Measurements from ENCODE around the gene SPAM1. TPM values are rescaled to one million over a fixed set of nuclear protein-coding genes. Genes with fewer than 3 reads are reported as not detected.

SPAM1 gene
- total RNA-seq, 1 donor from 2014 or later, result not detected

DNA sequence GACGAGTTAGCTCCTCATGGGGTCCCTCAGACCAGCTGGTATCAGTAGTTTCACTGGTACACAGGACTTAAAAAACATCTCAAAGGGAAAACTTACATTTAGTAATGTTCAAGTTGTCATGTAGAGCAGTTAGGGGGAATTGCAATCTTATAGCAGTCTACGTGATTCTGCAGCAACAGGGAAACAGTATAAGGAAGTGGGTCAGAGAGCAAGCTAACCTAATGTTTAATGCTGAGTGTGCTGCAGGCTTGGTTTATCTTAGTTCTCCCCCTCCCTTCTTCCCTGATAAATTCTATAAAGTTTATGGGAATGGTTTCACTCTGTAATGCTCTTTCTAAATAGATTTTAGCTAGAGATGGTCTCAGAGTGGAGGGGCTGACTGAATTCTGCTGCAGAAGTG is 11.3 kb downstream of the SPAM1 start:
- no peak for TF ChIP-seq CTCF (IDR thresholded peaks at IDR 0.05; ENCODE audit: insufficient read depth, low read length, poor library complexity, severe bottlenecking)
- no peaks in the 10 kb centered on the region for H3K27me3 ChIP-seq (ENCODE audit: control insufficient read depth, insufficient read depth, low read length)
- H3K36me3 ChIP-seq (ENCODE audit: control insufficient read depth, insufficient read depth, low read length), result no peaks in the 10 kb centered on the region
- no peak overlapping the region for H3K4me3 ChIP-seq (ENCODE audit: low read depth, low read length)
- DNase-seq (ENCODE audit: low read depth), result no peak

DNA sequence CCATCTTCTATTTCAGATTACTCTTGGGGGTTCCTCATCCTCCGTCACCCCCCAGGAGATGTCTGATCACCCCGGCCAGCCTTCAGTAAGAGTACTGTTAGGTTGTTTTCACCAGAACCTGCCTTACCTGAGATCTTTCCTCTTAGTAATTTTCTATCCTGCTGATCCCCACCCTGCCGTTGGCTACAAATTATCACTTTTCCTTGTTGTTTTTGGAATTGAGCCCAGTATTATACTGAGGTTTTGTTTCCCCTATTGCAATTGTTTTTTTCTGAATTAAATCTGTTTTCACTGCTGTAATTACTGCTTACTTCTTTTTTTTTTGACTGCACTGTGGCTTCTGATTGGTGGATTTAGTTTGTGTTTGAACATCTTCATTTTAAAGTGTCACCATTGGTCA is 14.7 kb downstream of the SPAM1 start:
- no peak for TF ChIP-seq CTCF (IDR thresholded peaks at IDR 0.05; ENCODE audit: insufficient read depth, low read length, poor library complexity, severe bottlenecking)
- Histone ChIP-seq H3K36me3 (ENCODE audit: control insufficient read depth, insufficient read depth, low read length) (no peaks in the 10 kb centered on the region), H3K4me3 (ENCODE audit: low read depth, low read length) (no peak overlapping the region), H3K27me3 (ENCODE audit: control insufficient read depth, insufficient read depth, low read length) (no peaks in the 10 kb centered on the region)
- no peak for DNase-seq (ENCODE audit: low read depth)

DNA sequence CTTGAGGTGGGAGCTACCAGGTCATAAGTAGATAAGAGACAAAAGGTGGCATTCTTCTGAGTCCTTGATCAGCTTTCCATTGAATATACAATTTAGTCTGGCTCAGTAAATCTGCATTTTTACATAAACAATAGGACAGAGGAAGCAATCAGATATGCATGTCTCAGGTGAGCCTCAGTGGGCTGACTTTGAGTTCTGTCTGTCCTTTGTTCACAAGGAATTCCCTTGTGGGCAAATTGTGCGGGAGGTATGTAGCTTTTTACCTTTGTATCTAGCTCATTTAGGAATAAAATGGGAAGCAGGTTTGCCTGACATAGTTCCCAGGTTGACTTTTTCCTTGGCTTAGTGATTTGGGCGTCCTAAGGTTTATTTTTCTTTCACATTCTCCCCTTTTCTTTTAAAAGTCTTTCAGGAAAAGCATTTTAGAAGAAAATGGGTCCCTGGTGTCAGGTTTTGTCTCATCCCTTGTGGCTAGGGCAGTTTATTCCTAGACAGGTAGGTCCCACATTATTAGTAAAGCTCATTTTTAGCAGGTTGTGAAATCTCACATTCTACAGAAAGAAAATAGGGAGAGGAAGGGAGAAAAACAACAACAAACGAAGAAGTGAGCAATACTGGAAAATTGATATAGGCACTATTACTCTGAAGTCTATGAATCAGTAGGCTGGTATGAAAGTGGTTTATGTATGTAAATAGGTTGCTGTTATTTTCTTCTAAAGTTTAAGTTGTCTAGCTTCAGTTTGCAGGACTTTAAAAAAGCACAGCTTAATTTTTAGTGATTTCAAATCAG is 16.5 kb downstream of the SPAM1 start:
- TF ChIP-seq CTCF (IDR thresholded peaks at IDR 0.05; ENCODE audit: insufficient read depth, low read length, poor library complexity, severe bottlenecking), result no peak
- H3K4me3 ChIP-seq (ENCODE audit: low read depth, low read length), result no peak overlapping the region
- no peak for DNase-seq (ENCODE audit: low read depth)
- H3K36me3 ChIP-seq (ENCODE audit: control insufficient read depth, insufficient read depth, low read length), result no peaks in the 10 kb centered on the region
- no peaks in the 10 kb centered on the region for H3K27me3 ChIP-seq (ENCODE audit: control insufficient read depth, insufficient read depth, low read length)

DNA sequence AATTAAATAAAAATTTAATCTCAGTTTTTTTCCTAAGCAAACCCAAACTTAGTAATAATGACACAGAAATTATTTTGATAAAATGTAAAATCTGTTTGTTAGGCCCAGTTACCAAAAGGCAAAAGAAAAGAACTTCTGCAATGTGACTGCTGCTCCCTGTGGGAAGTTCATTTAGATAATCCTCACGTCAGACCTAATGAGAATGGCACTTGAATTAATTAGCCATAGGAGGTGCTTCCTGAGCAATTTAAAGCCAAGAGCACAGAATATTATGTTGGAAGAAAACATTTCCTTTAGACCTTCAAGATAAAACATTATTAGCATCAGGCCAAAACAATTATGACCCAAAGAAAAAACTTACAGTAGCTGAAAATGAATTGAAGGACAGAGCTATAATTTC is 19.4 kb downstream of the SPAM1 start:
- no peaks in the 10 kb centered on the region for H3K36me3 ChIP-seq (ENCODE audit: control insufficient read depth, insufficient read depth, low read length)
- H3K27me3 ChIP-seq (ENCODE audit: control insufficient read depth, insufficient read depth, low read length), result no peaks in the 10 kb centered on the region
- TF ChIP-seq CTCF (IDR thresholded peaks at IDR 0.05; ENCODE audit: insufficient read depth, low read length, poor library complexity, severe bottlenecking), result no peak
- no peak overlapping the region for H3K4me3 ChIP-seq (ENCODE audit: low read depth, low read length)
- DNase-seq (ENCODE audit: low read depth), result no peak

DNA sequence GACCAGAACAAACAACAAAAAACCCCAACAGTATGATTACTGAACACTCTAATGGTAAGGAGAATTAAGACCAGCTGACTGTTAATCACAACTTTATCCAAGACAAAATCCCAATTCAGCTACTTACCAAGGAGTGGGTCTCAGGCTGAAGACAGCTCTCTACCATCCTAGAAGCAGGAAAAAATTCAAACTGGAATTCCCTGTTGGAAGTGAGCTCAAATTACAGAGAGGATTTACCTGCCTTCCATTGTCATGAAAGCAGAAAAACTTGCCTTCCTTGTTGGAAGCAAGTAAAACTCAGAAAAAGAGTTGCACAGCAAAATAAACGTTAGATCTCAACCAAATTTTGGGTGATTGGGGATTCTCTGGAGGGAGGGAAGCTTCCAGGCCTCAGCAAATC is 20.9 kb downstream of the SPAM1 start:
- Histone ChIP-seq H3K4me3 (ENCODE audit: low read depth, low read length) (no peak overlapping the region), H3K36me3 (ENCODE audit: control insufficient read depth, insufficient read depth, low read length) (no peaks in the 10 kb centered on the region), H3K27me3 (ENCODE audit: control insufficient read depth, insufficient read depth, low read length) (no peaks in the 10 kb centered on the region)
- no peak for DNase-seq (ENCODE audit: low read depth)
- TF ChIP-seq CTCF (IDR thresholded peaks at IDR 0.05; ENCODE audit: insufficient read depth, low read length, poor library complexity, severe bottlenecking), result no peak

DNA sequence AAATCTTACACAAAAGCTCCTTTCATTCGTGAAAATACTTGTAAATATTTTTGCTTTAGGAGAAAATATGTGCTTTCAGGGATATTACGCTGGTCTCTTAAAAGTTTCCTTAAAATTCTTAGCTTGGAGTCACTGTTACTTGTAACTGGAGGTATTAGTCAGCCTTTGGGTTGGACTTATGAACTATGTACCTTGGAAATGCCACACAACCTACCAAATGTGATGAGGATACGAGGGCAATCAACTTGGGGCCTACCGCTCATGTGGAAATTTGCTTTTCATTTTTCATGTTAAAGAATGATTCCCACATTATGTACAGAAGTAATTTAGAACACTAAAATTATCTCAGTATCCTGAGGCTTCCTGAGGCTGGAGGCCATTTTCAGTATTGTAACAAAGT is 23.1 kb downstream of the SPAM1 start:
- Histone ChIP-seq H3K27me3 (ENCODE audit: control insufficient read depth, insufficient read depth, low read length) (no peaks in the 10 kb centered on the region), H3K4me3 (ENCODE audit: low read depth, low read length) (no peak overlapping the region), H3K36me3 (ENCODE audit: control insufficient read depth, insufficient read depth, low read length) (no peaks in the 10 kb centered on the region)
- no peak for TF ChIP-seq CTCF (IDR thresholded peaks at IDR 0.05; ENCODE audit: insufficient read depth, low read length, poor library complexity, severe bottlenecking)
- no peak for DNase-seq (ENCODE audit: low read depth)
